ENCODE results near the gene DISC1. TPM values are rescaled to one million over a fixed set of nuclear protein-coding genes. Genes with fewer than 3 reads are reported as not detected.

DISC1 gene
- total RNA-seq, 1 experiment from 2014 or later, result 1.8 TPM

- no peak for DNase-seq (ENCODE audit: low read depth, low spot score)
- RAD21 ChIA-PET (ENCODE audit: low non-redundant PET in 1 of 2, low total read pairs in 2 of 2, uncharacterized antibody in 2 of 2, unreplicated experiment in 2 of 2), result no interaction called here
- CTCF ChIA-PET, result interaction anchor here (1.4 to 3.4 kb wide), 2 partner anchors 10 to 243 kb away, joined by 4 to 9 read pairs; no protein-coding TSS in a partner anchor
- intact Hi-C loops (cut with micrococcal nuclease), result loop anchor here (5.0 to 10.0 kb wide), 3 partner anchors 356 to 958 kb away; partner anchors contain the start of genes COG2 and GNPAT
- TF ChIP-seq CEBPB (IDR thresholded peaks at IDR 0.05; ENCODE audit: low read depth) (no peak), ZBTB33 (IDR thresholded peaks at IDR 0.05; ENCODE audit: extremely low read depth, insufficient replicate concordance, low read length) (no peak), POLR2AphosphoS5 (IDR thresholded peaks at IDR 0.05; ENCODE audit: low read depth, low read length) (no peak), EGR1 (IDR thresholded peaks at IDR 0.05; ENCODE audit: low read depth) (no peak), YY1 (IDR thresholded peaks at IDR 0.05; ENCODE audit: extremely low read depth, insufficient replicate concordance, low read depth, low read length) (no peak), SP1 (IDR thresholded peaks at IDR 0.05; ENCODE audit: low read depth) (no peak), REST (IDR thresholded peaks at IDR 0.05; ENCODE audit: low read depth) (no peak), ELF1 (IDR thresholded peaks at IDR 0.05; ENCODE audit: borderline replicate concordance, low read depth) (no peak)
- Histone ChIP-seq H4K20me1 (ENCODE audit: insufficient read depth) (no peaks in the 10 kb centered on the region), H3K36me3 (ENCODE audit: control insufficient read depth in 1 of 2, insufficient read depth in 2 of 2, low read length in 2 of 2) (no peaks in the 10 kb centered on the region), H3K4me2 (ENCODE audit: low read length) (no peak overlapping the region), H3K79me2 (ENCODE audit: insufficient read depth, low read length) (no peaks in the 10 kb centered on the region), H3K9me2 (ENCODE audit: insufficient read depth) (no peaks in the 10 kb centered on the region), H2AFZ (ENCODE audit: low read depth, low read length, poor library complexity, severe bottlenecking) (no peak overlapping the region), H3K27ac (ENCODE audit: low read depth, low read length) (no peak overlapping the region), H3K9me3 (ENCODE audit: control insufficient read depth in 1 of 2, insufficient read depth in 1 of 2, low read depth in 1 of 2, low read length in 2 of 2) (no peaks in the 10 kb centered on the region), H3K27me3 (ENCODE audit: insufficient read depth, low read length) (0 out of 2 replicates have a peak, but pooled peaks cover 4% of the 10 kb centered on the region), H3K4me1 (ENCODE audit: control insufficient read depth in 1 of 2, insufficient read depth in 2 of 2, low read length in 2 of 2) (peaks cover 0 to 12% of the 10 kb centered on the region in 2 experiments; a peak in 2 of 4 replicates), H3K4me3 (replicated peaks in 1 of 2; ENCODE audit: low read depth in 1 of 2, low read length in 2 of 2) (no peak overlapping the region), H3K9ac (ENCODE audit: low read length) (no peak overlapping the region)
- no peak for ATAC-seq
- BruUV-seq (replicated peaks), result no TSS peak
- POLR2A ChIA-PET, result no interaction called here
Measured at GRCh38 chr1:231600458-231600976, 26.1 kb upstream of the DISC1 start.
